Ishikawa (cell line): ENCODE data around the gene BEND4.

Source experiments
- CEBPB ChIP-seq: IDR thresholded peaks from 2 replicates; pipeline ENCODE4 v1.6.1; 2012
- CREB1 ChIP-seq: IDR thresholded peaks from 2 replicates; pipeline ENCODE4 v1.6.1; 2012; ENCODE audit warnings: low read depth
- EGR1 ChIP-seq: IDR thresholded peaks from 2 replicates; pipeline ENCODE4 v1.6.1; 2012
- EP300 ChIP-seq: IDR thresholded peaks from 2 replicates; pipeline ENCODE4 v1.6.1; 2012; ENCODE audit warnings: borderline replicate concordance
- FOXM1 ChIP-seq: IDR thresholded peaks from 2 replicates; pipeline ENCODE4 v1.6.1; 2012; ENCODE audit warnings: low read depth, borderline replicate concordance
- MAX ChIP-seq: IDR thresholded peaks from 2 replicates; pipeline ENCODE4 v1.6.1; 2012
- NFIC ChIP-seq: IDR thresholded peaks from 2 replicates; pipeline ENCODE4 v1.6.1; 2012
- RAD21 ChIP-seq: IDR thresholded peaks from 2 replicates; pipeline ENCODE4 v1.6.1; 2012; ENCODE audit warnings: low read depth
- TAF1 ChIP-seq: IDR thresholded peaks from 2 replicates; pipeline ENCODE4 v1.6.1; 2012; ENCODE audit warnings: low read depth, mild to moderate bottlenecking
- TCF12 ChIP-seq: IDR thresholded peaks from 2 replicates; pipeline ENCODE4 v1.6.1; 2012; ENCODE audit warnings: low read depth
- TEAD4 ChIP-seq: IDR thresholded peaks from 2 replicates; pipeline ENCODE4 v1.6.1; 2012
- YY1 ChIP-seq: IDR thresholded peaks from 2 replicates; pipeline ENCODE4 v1.6.1; 2012; ENCODE audit warnings: low read depth
- ZBTB7A ChIP-seq: IDR thresholded peaks from 2 replicates; pipeline ENCODE4 v1.6.1; 2012; ENCODE audit warnings: low read depth
- TF ChIP-seq, protein P1 (sequence below): IDR thresholded peaks from 2 replicates; pipeline ENCODE4 v1.6.1; 2012
- TF ChIP-seq, protein P2 (sequence below): IDR thresholded peaks from 2 replicates; pipeline ENCODE4 v1.6.1; 2012; ENCODE audit warnings: low read depth, mild to moderate bottlenecking

BEND4 gene

DNA sequence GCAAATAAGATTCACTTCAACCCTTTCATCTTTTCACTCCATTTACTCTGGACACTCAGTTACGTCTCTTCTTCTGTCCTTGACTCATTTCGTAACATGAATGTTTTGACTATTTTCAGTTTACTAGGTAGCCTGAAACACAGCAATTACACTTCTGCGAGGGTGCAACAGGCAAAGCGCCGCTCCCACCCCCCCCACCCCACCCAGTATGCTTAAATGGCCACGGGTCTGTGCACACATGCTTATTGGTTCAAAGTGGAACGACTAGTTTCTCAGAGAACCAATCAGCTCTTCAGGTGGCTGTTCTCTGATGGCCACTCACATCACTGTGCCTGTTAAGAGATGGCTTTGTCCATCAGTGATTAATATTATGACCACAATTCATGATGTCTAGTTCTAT, 3.5 kb downstream of the BEND4 start:
- TF ChIP-seq EP300 (no peak), TCF12 (no peak), EGR1 (no peak), RAD21 (no peak), TAF1 (no peak)

- TF ChIP-seq CEBPB (no peak), CREB1 (no peak), TEAD4 (no peak), FOXM1 (no peak), TAF1 (no peak), EP300 (no peak), EGR1 (no peak), YY1 (no peak)
These were observed 4.0 kb downstream of the BEND4 start for GRCh38 chr4:42148425-42148824.

DNA sequence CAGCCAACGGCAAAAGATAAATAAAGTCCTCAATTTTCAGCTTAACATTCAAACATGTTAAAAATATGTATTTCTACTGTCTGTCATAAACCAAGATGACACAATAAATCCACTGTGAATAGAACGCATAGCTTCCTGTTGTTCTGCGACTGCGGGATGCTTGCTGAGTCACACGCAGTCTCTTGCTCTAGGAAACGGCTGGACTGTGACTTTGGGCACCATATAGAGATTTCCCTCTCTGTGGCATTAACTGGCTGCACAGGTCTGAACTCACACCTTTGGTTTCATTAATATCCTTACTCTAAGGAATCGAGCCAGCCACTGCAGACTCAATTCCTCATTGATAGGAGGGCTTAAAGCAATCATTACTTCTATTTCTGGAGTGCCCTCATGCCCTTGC, 8.4 kb downstream of the BEND4 start:
- TF ChIP-seq TEAD4 (no peak), NFIC (no peak), TCF12 (no peak), CREB1 (no peak)
- TF ChIP-seq, protein P1, sequence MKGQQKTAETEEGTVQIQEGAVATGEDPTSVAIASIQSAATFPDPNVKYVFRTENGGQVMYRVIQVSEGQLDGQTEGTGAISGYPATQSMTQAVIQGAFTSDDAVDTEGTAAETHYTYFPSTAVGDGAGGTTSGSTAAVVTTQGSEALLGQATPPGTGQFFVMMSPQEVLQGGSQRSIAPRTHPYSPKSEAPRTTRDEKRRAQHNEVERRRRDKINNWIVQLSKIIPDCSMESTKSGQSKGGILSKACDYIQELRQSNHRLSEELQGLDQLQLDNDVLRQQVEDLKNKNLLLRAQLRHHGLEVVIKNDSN: no peak

- TF ChIP-seq RAD21 (no peak), TCF12 (no peak), CEBPB (no peak), EP300 (no peak), ZBTB7A (no peak), EGR1 (no peak), CREB1 (no peak), YY1 (no peak), TEAD4 (no peak), MAX (no peak), TAF1 (no peak), NFIC (no peak), FOXM1 (no peak)
- TF ChIP-seq, protein P1: no peak
- TF ChIP-seq, protein P2, sequence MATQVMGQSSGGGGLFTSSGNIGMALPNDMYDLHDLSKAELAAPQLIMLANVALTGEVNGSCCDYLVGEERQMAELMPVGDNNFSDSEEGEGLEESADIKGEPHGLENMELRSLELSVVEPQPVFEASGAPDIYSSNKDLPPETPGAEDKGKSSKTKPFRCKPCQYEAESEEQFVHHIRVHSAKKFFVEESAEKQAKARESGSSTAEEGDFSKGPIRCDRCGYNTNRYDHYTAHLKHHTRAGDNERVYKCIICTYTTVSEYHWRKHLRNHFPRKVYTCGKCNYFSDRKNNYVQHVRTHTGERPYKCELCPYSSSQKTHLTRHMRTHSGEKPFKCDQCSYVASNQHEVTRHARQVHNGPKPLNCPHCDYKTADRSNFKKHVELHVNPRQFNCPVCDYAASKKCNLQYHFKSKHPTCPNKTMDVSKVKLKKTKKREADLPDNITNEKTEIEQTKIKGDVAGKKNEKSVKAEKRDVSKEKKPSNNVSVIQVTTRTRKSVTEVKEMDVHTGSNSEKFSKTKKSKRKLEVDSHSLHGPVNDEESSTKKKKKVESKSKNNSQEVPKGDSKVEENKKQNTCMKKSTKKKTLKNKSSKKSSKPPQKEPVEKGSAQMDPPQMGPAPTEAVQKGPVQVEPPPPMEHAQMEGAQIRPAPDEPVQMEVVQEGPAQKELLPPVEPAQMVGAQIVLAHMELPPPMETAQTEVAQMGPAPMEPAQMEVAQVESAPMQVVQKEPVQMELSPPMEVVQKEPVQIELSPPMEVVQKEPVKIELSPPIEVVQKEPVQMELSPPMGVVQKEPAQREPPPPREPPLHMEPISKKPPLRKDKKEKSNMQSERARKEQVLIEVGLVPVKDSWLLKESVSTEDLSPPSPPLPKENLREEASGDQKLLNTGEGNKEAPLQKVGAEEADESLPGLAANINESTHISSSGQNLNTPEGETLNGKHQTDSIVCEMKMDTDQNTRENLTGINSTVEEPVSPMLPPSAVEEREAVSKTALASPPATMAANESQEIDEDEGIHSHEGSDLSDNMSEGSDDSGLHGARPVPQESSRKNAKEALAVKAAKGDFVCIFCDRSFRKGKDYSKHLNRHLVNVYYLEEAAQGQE: no peak
These were observed 9.9 kb downstream of the BEND4 start for GRCh38 chr4:42142591-42142990.

GRCh38 chr4:42136371-42136770, 16.1 kb downstream of the BEND4 start:
- TF ChIP-seq TCF12 (no peak), EGR1 (no peak), MAX (no peak)
- TF ChIP-seq, protein P1: no peak

DNA sequence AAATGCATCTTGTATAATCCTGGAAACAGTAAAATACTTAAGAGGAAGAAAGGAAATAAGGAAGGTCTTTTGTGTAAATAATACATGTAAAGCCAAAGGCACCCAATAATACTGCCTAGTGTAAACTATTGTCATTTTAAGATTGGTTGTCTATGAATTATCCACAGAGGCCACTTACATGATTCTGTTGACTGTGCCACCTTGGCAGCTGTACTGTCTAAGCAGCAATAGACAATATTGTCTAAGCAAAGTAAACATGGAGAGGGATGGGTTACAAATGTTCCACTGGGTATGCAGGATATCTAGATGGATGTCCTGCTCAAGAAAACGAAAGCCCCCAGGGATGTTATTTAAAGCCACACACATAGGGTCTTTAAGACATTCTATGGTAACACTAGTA, 19.4 kb downstream of the BEND4 start:
- TF ChIP-seq NFIC: no peak
- TF ChIP-seq, protein P2: no peak
- no peak for TF ChIP-seq TEAD4
- no peak for TF ChIP-seq FOXM1
- TF ChIP-seq EP300: no peak
- no peak for TF ChIP-seq TCF12
- no peak for TF ChIP-seq CEBPB
- TF ChIP-seq, protein P1: no peak
- TF ChIP-seq MAX: no peak
- no peak for TF ChIP-seq TAF1
- no peak for TF ChIP-seq EGR1
- TF ChIP-seq ZBTB7A: no peak
- no peak for TF ChIP-seq YY1
- TF ChIP-seq RAD21: no peak
- no peak for TF ChIP-seq CREB1
